SU-DHL-6 (cell line): ENCODE results near the gene OXGR1.

Experiments used
- H2AFZ ChIP-seq: fragments of 200-600 bp; sonication (generic); 2 replicates; pipeline ENCODE4 v1.6.1; 2014; ENCODE audit warnings: low read depth, mild to moderate bottlenecking, moderate library complexity, mixed read lengths, antibody characterized with exemption, low read length; ENCODE audit not compliant: severe bottlenecking
- H3F3A ChIP-seq: fragments of 200-600 bp; shearing (Covaris generic); 2 replicates; pipeline ENCODE4 v1.6.0; 2016; ENCODE audit warnings: antibody characterized with exemption, mild to moderate bottlenecking; ENCODE audit not compliant: insufficient read depth
- H3K27ac ChIP-seq: fragments of 200-600 bp; sonication (generic); 2 replicates; pipeline ENCODE4 v1.5.1; 2016; ENCODE audit warnings: low read depth, mild to moderate bottlenecking, low read length, moderate library complexity, mixed read lengths
- H3K27me3 ChIP-seq: fragments of 200-600 bp; sonication (generic), shearing (Covaris generic); 2 replicates; pipeline ENCODE4 v1.6.0; 2014; ENCODE audit warnings: mild to moderate bottlenecking, low read length
- H3K36me3 ChIP-seq: fragments of 200-600 bp; sonication (generic); 2 replicates; pipeline ENCODE4 v1.6.1; 2014; ENCODE audit warnings: mild to moderate bottlenecking, low read length, mixed read lengths
- H3K4me2 ChIP-seq: fragments of 300-600, 200-600 bp; shearing (Covaris generic), sonication (generic); 2 replicates; pipeline ENCODE4 v1.6.0; 2014; ENCODE audit warnings: low read length, low read depth, mild to moderate bottlenecking; ENCODE audit not compliant: poor library complexity, severe bottlenecking
- H3K4me3 ChIP-seq: fragments of 200-600 bp; sonication (generic); 2 replicates; pipeline ENCODE4 v1.5.1; 2014; ENCODE audit warnings: antibody characterized with exemption, low read length, mild to moderate bottlenecking, mixed read lengths; ENCODE audit not compliant: insufficient read depth, poor library complexity, severe bottlenecking
- H3K79me2 ChIP-seq: fragments of 200-600 bp; sonication (generic); 2 replicates; pipeline ENCODE4 v1.6.1; 2014; ENCODE audit warnings: mild to moderate bottlenecking, low read length, moderate library complexity; ENCODE audit not compliant: insufficient read depth
- H3K9ac ChIP-seq: fragments of 200-600 bp; sonication (generic); 2 replicates; pipeline ENCODE4 v1.7.0; 2014; ENCODE audit warnings: mild to moderate bottlenecking, low read length
- H3K9me2 ChIP-seq: fragments of 200-600 bp; sonication (generic); replicated peaks from 2 replicates; pipeline ENCODE4 v1.6.1; 2014; ENCODE audit warnings: low read length; ENCODE audit not compliant: insufficient read depth
- H3K9me3 ChIP-seq: fragments of 200-600 bp; sonication (generic); 2 replicates; pipeline ENCODE4 v1.6.1; 2014; ENCODE audit warnings: low read length, mixed read lengths; ENCODE audit not compliant: insufficient read depth
- H4K20me1 ChIP-seq: fragments of 200-600 bp; sonication (generic); 2 replicates; pipeline ENCODE4 v1.6.1; 2014; ENCODE audit warnings: low read depth, mild to moderate bottlenecking, antibody characterized with exemption, low read length, moderate library complexity, mixed read lengths
- EZH2phosphoT487 ChIP-seq: fragments of 200-600 bp; sonication (generic), shearing (Covaris generic); conservative IDR thresholded peaks from 2 replicates; pipeline ENCODE4 v1.6.1; 2018; ENCODE audit warnings: mild to moderate bottlenecking, antibody characterized with exemption, low read length, moderate library complexity, mixed read lengths
- TF ChIP-seq, protein P1 (sequence below): fragments of 200-600 bp; sonication (generic); IDR thresholded peaks from one replicate; pipeline ENCODE4 v1.5.1; 2017; ENCODE audit warnings: antibody characterized with exemption, mild to moderate bottlenecking, low read length, moderate library complexity; ENCODE audit not compliant: insufficient read depth, poor library complexity, severe bottlenecking

OXGR1 gene

DNA sequence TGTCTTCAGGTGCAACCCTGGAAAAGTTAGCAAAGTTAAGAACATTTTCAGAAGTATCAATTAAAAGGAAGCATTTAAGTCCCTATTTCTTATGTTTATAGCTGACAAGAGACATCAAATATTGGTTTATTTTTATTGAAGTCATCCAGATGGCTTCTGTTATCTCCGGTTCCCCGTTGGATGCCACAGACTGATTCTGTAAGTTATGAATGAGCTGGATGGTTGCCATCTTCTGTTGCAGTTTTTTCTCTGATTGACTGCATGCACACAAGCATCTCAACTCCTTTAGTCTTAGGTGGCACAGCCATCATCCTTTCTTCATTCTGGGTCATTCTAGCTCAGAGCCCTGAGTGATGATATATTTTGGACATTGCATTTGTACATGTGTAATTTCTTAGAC, 10.6 kb upstream of the OXGR1 start:
- Histone ChIP-seq H4K20me1 (no peaks in the 10 kb centered on the region), H3K79me2 (no peaks in the 10 kb centered on the region), H3K9me2 (no peaks in the 10 kb centered on the region), H3K9me3 (no peaks in the 10 kb centered on the region), H3K27me3 (no peaks in the 10 kb centered on the region; the same call in 1 of the 2 replicates), H3K4me2 (no peak overlapping the region), H3K4me3 (no peak overlapping the region), H3K9ac (no peak overlapping the region), H3F3A (no peaks in the 10 kb centered on the region), H3K36me3 (no peaks in the 10 kb centered on the region), H3K27ac (no peak overlapping the region), H2AFZ (no peak overlapping the region)
- TF ChIP-seq EZH2phosphoT487: no peak
- TF ChIP-seq, protein P1, sequence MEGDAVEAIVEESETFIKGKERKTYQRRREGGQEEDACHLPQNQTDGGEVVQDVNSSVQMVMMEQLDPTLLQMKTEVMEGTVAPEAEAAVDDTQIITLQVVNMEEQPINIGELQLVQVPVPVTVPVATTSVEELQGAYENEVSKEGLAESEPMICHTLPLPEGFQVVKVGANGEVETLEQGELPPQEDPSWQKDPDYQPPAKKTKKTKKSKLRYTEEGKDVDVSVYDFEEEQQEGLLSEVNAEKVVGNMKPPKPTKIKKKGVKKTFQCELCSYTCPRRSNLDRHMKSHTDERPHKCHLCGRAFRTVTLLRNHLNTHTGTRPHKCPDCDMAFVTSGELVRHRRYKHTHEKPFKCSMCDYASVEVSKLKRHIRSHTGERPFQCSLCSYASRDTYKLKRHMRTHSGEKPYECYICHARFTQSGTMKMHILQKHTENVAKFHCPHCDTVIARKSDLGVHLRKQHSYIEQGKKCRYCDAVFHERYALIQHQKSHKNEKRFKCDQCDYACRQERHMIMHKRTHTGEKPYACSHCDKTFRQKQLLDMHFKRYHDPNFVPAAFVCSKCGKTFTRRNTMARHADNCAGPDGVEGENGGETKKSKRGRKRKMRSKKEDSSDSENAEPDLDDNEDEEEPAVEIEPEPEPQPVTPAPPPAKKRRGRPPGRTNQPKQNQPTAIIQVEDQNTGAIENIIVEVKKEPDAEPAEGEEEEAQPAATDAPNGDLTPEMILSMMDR: no peak

DNA sequence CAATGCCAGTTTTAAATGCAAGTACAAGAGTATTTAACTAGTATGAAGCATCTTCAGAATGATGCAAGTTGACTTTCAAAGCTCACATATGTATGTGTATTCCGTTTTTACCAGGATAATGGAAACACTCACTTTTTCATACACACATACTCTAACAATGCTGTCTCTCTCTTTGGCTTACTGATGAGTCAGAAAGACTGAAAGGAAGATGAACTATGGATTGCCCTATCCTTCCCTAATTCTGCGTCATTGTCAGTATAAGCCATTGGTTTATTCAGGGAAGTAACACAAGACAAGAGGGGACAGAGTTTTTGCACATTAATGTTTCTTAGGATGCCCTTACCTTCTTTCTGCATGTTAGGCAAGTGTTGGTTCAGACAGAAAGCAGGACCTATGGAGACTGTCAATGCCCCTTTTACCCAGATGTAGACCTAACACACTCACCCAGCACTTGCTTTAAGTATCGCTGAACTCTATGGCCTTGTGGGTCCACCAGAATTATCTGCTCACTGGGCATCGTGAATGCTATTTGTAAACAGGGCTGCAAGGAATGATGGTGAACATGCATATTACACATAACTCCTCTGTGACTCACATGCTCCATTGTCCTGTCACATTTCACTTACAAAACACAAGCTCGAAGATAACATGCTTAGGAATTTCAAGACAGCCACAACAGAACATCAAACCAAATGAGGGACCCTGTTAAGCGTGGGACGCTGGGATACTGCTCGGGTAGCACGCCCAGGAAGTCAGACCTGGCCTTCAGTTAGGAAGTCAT, 10.0 kb upstream of the OXGR1 start:
- no peak overlapping the region for H3K4me2 ChIP-seq
- H3K9me2 ChIP-seq: no peaks in the 10 kb centered on the region
- no peaks in the 10 kb centered on the region for H3K79me2 ChIP-seq
- no peaks in the 10 kb centered on the region for H3K9me3 ChIP-seq
- no peak overlapping the region for H2AFZ ChIP-seq
- TF ChIP-seq, protein P1: no peak
- TF ChIP-seq EZH2phosphoT487: no peak
- no peak overlapping the region for H3K9ac ChIP-seq
- no peaks in the 10 kb centered on the region for H3F3A ChIP-seq
- H3K4me3 ChIP-seq: no peak overlapping the region
- H4K20me1 ChIP-seq: no peaks in the 10 kb centered on the region
- no peaks in the 10 kb centered on the region; the same call in 1 of the 2 replicates for H3K27me3 ChIP-seq
- H3K27ac ChIP-seq: no peak overlapping the region
- H3K36me3 ChIP-seq: no peaks in the 10 kb centered on the region

DNA sequence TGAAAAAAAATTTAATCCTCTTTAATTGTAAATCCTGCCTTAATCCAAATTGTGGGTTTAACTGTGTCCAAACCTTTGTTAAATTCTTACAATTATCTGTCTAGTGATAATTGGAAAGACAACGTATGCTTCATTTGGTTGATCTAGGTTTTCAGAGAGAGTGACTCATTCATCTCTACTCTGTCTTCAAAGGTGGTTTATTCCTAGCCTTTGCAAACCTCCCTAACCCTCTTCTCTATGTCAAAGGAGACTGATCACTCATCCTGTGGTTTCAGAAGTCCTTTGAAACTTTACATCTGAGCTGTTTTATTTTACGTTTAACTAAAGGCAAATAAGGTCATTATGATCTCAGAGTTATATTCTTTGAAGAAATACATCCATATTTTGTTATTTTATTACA, 8.8 kb upstream of the OXGR1 start:
- no peak overlapping the region for H3K27ac ChIP-seq
- H3K4me2 ChIP-seq: no peak overlapping the region

More for the DNA sequence above, 8.8 kb upstream of the OXGR1 start:
- Histone ChIP-seq H3K9me2 (no peaks in the 10 kb centered on the region), H3K79me2 (no peaks in the 10 kb centered on the region), H3F3A (no peaks in the 10 kb centered on the region), H3K9me3 (no peaks in the 10 kb centered on the region), H3K9ac (no peak overlapping the region), H3K4me3 (no peak overlapping the region), H3K36me3 (no peaks in the 10 kb centered on the region), H3K27me3 (no peaks in the 10 kb centered on the region), H2AFZ (no peak overlapping the region), H4K20me1 (no peaks in the 10 kb centered on the region)
- TF ChIP-seq EZH2phosphoT487: no peak
- TF ChIP-seq, protein P1: no peak
